Fibroblast of villous mesenchyme (primary cell): Measurements from ENCODE around the gene DYDC2. TPM values are rescaled to one million over a fixed set of nuclear protein-coding genes. Genes with fewer than 3 reads are reported as not detected.

ENCODE experiments used
- DNase-seq: peaks from one replicate; pipeline ENCODE4 v3.0.0-alpha.2; 2010; ENCODE audit warnings: low read depth
- H3K4me3 ChIP-seq: 2 replicates; pipeline ENCODE4 v1.5.1; 2011; ENCODE audit warnings: low read depth, mild to moderate bottlenecking, low read length
- total RNA-seq: library from RNA; depleted of rRNA; stranded (reverse); fragments of >200 nt; gene quantifications from 2 replicates; pipeline ENCODE4 v1.2.3, GENCODE V29; 2012
- TF ChIP-seq, protein P1 (sequence below): IDR thresholded peaks from 2 replicates; pipeline ENCODE4 v1.5.1; 2012; ENCODE audit warnings: low read depth, mild to moderate bottlenecking, low read length; ENCODE audit not compliant: insufficient read depth

Gene DYDC2
- total RNA-seq, 1 donor: not detected

DNA sequence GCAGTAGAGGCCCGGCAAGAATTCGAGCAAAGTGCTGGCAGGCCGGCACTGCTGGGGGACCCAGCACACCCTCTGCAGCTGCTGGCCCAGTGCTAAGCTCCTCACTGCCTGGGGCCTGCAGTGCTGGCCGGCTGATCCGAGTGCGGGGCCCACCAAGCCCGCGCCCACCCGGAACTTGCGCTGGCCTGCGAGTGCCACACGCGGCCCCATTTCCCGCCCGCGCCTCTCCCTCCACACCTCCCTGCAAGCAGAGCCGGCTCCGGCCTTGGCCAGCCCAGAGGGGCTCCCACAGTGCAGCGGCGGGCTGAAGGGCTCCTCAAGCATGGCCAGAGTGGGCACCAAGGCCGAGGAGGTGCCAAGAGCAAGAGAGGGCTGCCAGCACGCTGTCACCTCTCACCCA is 3.1 kb downstream of the DYDC2 start:
- TF ChIP-seq, protein P1, sequence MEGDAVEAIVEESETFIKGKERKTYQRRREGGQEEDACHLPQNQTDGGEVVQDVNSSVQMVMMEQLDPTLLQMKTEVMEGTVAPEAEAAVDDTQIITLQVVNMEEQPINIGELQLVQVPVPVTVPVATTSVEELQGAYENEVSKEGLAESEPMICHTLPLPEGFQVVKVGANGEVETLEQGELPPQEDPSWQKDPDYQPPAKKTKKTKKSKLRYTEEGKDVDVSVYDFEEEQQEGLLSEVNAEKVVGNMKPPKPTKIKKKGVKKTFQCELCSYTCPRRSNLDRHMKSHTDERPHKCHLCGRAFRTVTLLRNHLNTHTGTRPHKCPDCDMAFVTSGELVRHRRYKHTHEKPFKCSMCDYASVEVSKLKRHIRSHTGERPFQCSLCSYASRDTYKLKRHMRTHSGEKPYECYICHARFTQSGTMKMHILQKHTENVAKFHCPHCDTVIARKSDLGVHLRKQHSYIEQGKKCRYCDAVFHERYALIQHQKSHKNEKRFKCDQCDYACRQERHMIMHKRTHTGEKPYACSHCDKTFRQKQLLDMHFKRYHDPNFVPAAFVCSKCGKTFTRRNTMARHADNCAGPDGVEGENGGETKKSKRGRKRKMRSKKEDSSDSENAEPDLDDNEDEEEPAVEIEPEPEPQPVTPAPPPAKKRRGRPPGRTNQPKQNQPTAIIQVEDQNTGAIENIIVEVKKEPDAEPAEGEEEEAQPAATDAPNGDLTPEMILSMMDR: no peak
- no peak overlapping the region for H3K4me3 ChIP-seq
- no peak for DNase-seq

DNA sequence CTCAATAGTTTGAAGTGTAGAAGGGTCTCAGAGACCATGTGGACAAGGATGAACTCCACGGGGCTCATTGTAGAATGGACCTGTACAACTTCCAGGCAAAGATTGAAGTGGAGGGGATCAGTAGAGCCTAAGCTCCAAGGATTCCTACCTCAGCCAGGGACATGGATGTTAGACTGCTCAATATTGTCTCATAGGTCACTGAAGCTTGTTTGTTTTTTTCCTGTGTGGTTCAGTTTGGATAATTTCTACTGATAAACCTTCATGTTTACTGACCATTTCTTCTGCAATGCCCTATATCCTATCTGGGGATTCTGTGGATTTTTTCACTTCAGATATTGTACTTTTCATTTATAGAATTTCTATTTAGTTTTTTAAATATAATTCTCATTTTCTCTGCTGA is 8.9 kb downstream of the DYDC2 start:
- no peak overlapping the region for H3K4me3 ChIP-seq
- no peak for DNase-seq
- TF ChIP-seq, protein P1: no peak

GRCh38 chr10:80371467-80371866 is 14.9 kb downstream of the DYDC2 start:
- TF ChIP-seq, protein P1: no peak
- no peak for DNase-seq
- no peak overlapping the region for H3K4me3 ChIP-seq

DNA sequence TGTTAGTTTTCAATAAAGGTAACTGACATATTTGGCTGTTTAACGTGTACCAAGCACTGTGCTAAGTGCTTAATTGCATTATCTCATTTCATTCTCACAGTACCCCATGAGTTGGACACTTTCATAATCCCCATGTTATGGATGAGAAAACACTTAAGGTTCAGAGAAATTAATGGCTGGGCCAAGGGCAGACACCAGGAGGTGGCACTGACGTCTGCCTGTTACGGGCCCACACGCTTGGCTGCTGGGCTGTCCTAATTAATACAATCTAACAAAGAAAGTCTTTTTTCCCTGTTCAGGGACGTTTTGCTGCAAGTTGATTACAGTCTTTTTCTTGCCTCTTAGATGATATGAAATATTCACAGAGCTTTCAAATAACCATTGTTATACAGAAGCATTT is 16.1 kb downstream of the DYDC2 start:
- DNase-seq: no peak
- no peak overlapping the region for H3K4me3 ChIP-seq
- TF ChIP-seq, protein P1: no peak

GRCh38 chr10:80373502-80373901 is 16.9 kb downstream of the DYDC2 start:
- H3K4me3 ChIP-seq: no peak overlapping the region
- TF ChIP-seq, protein P1: no peak
- DNase-seq: no peak

GRCh38 chr10:80379701-80380100 is 23.1 kb downstream of the DYDC2 start:
- no peak for DNase-seq
- TF ChIP-seq, protein P1: no peak
- no peak overlapping the region for H3K4me3 ChIP-seq

GRCh38 chr10:80380185-80380584 is 23.6 kb downstream of the DYDC2 start:
- no peak overlapping the region for H3K4me3 ChIP-seq
- TF ChIP-seq, protein P1: no peak

More at GRCh38 chr10:80380185-80380584, 23.6 kb downstream of the DYDC2 start:
- peak; percentile 39 for DNase-seq
